ENCODE measurements around the gene OR2H1. TPM values are rescaled to one million over a fixed set of nuclear protein-coding genes. Genes with fewer than 3 reads are reported as not detected.
"Not testable (repeated sequence)": the region's sequence is repeated elsewhere in the genome, so short reads cannot be mapped to it uniquely, and the experiment has no call there.

The OR2H1 gene
- total RNA-seq, 6 donors from 2014 or later, result not detected

DNA sequence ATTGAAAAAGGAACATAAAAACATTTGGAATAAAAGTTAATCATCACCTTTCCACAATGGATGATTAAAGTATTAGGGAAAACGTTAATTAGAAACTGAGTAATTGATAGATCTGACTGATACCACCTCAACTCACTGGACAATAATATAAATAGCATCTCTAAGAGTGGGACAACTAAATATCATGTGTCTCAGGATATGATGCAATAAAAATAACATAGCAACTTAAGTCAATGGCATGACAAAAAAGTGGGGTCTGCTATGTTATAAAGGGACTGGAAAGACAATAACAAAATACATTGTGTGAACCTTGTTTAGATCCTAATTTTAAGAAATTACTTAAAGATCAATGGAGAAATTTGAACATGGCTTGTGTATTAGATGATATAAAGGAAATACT is 31.9 kb upstream of the OR2H1 start:
- H3K27ac ChIP-seq, result no peak overlapping the region
- ATAC-seq (ENCODE audit: low FRiP score in 2 of 2), result no peak
- no peak overlapping the region for H3K4me3 ChIP-seq
- TF ChIP-seq, protein P1, sequence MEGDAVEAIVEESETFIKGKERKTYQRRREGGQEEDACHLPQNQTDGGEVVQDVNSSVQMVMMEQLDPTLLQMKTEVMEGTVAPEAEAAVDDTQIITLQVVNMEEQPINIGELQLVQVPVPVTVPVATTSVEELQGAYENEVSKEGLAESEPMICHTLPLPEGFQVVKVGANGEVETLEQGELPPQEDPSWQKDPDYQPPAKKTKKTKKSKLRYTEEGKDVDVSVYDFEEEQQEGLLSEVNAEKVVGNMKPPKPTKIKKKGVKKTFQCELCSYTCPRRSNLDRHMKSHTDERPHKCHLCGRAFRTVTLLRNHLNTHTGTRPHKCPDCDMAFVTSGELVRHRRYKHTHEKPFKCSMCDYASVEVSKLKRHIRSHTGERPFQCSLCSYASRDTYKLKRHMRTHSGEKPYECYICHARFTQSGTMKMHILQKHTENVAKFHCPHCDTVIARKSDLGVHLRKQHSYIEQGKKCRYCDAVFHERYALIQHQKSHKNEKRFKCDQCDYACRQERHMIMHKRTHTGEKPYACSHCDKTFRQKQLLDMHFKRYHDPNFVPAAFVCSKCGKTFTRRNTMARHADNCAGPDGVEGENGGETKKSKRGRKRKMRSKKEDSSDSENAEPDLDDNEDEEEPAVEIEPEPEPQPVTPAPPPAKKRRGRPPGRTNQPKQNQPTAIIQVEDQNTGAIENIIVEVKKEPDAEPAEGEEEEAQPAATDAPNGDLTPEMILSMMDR (IDR thresholded peaks at IDR 0.05), result no peak
- TF ChIP-seq EP300 (IDR thresholded peaks at IDR 0.05), result no peak
- TF ChIP-seq POLR2AphosphoS5 (IDR thresholded peaks at IDR 0.05), result no peak
- no peak for TF ChIP-seq POLR2A (IDR thresholded peaks at IDR 0.05)
- H3K4me1 ChIP-seq, result no peaks in the 10 kb centered on the region
- no peak for DNase-seq
- H3K9me3 ChIP-seq, result peaks cover 0 to 3% (median 0%) of the 10 kb centered on the region in 4 donors
- H3K27me3 ChIP-seq, result no peaks in the 10 kb centered on the region
- 36 to 58% methylated on average over 1 of the region's 1 CpG for WGBS, 2 donors
- H3K36me3 ChIP-seq, result no peaks in the 10 kb centered on the region

DNA sequence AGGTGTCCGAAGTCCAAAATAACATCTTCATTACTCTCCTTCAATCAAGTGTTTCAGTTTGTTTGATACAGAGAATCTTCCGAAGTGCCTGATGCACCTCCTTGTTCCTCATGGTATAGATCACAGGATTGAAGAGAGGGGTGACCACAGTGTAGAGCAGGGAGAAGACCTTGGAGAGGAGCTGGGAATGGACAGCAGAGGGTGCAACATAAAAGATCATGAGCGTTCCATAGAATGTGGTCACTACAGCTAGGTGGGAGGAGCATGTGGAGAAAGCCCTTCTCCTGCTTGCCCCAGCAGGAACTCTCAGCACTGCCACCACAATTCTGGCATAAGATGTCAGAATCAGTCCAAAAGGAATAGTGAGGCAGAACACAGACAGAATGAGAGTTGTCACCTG is 30.3 kb upstream of the OR2H1 start:
- Histone ChIP-seq H3K9me3 (no peaks in the 10 kb centered on the region), H3K4me3 (no peak overlapping the region), H3K36me3 (no peaks in the 10 kb centered on the region), H3K4me1 (no peaks in the 10 kb centered on the region), H3K27ac (no peak overlapping the region), H3K27me3 (no peaks in the 10 kb centered on the region)
- TF ChIP-seq POLR2A (IDR thresholded peaks at IDR 0.05) (no peak), POLR2AphosphoS5 (IDR thresholded peaks at IDR 0.05) (no peak), EP300 (IDR thresholded peaks at IDR 0.05) (no peak)
- TF ChIP-seq, protein P1 (IDR thresholded peaks at IDR 0.05), result no peak
- 92 to 96% methylated on average over 3 of the region's 3 CpGs for WGBS, 2 donors
- no peak for ATAC-seq (ENCODE audit: low FRiP score in 2 of 2)
- DNase-seq, result no peak

DNA sequence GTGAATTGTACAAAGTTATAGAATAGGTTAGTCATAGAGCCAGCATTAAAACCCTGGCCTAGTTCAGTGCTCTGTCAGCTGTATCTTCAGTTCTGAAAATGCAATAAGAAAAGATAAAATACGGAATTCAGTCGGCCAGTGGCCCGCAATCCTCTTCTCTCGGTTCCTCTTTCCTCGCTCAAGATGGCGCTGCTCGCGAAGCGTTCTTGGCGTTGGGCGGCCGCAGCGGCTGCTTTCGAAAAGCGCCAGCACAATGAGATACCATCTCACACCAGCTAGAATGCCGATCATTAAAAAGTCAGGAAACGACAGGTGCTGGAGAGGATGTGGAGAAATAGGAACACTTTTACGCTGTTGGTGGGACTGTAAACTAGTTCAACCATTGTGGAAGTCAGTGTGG is 20.2 kb upstream of the OR2H1 start:
- H3K36me3 ChIP-seq; H3K4me3 ChIP-seq; H3K27ac ChIP-seq; H3K27me3 ChIP-seq; H3K4me1 ChIP-seq; H3K9me3 ChIP-seq; ATAC-seq (ENCODE audit: low FRiP score in 2 of 2): not testable (repeated sequence)
- DNase-seq, result peak in 1 of 2 donors; percentile 60
- 60 to 69% methylated on average over 18 of the region's 18 CpGs for WGBS, 2 donors

DNA sequence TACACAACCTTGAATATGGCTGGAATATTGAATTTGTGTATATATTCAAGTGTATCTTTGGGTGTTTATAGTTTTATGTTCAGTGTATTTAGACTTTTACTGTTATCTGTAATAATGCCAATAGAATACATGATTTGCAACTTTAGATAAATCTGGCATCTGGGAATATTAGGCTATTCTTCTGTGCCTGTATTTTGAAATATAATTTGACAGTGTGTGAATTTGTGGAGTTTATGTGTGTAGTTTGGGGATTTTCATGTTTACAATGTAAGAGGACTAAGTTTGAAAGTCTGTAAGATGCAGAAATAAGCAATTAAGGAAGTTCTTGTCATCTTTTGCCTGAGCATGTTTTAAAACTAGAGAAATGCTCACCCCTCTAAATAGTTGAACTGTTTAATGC is 17.9 kb upstream of the OR2H1 start, which contains the start of gene OR10C1:
TSS of gene OR10C1 (plus strand) at position 301 of the 400 bp plus-strand sequence. CDS start 710 bp downstream, outside the sequence.
- no peaks in the 10 kb centered on the region for H3K4me1 ChIP-seq
- H3K4me3 ChIP-seq, result no peak within 1 kb of the TSS
- H3K27me3 ChIP-seq, result no peaks in the 10 kb centered on the region
- H3K9me3 ChIP-seq, result no peaks in the 10 kb centered on the region
- no peak within 1 kb of the TSS for H3K27ac ChIP-seq
- no peak for ATAC-seq (ENCODE audit: low FRiP score in 2 of 2)
- DNase-seq, result no peak
- H3K36me3 ChIP-seq, result no peaks in the 10 kb centered on the region
- TF ChIP-seq POLR2AphosphoS5 (IDR thresholded peaks at IDR 0.05) (no peak), EP300 (IDR thresholded peaks at IDR 0.05) (no peak), POLR2A (IDR thresholded peaks at IDR 0.05) (no peak)
- TF ChIP-seq, protein P1 (IDR thresholded peaks at IDR 0.05), result no peak

DNA sequence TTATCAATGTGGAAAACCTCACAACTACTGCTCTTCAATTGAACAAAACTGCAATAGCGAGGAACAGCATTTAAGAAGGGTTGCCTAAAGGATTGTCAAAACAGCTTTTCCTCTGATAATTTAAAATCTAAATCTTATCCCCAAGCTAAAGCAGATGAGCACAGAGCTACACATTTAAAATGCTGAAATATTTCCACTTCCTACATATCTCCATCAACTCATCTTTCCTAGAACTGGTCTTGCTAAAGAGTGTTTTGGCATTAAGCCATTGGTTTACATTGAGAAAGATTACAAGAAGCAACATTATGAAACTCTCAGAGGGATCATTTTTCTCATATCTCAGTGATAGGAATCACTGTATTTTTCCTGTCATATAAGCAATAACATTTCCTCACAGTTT is 14.2 kb upstream of the OR2H1 start:
- H3K27ac ChIP-seq, result no peak overlapping the region
- ATAC-seq (ENCODE audit: low FRiP score in 2 of 2), result no peak
- TF ChIP-seq EP300 (IDR thresholded peaks at IDR 0.05), result no peak
- TF ChIP-seq, protein P1 (IDR thresholded peaks at IDR 0.05), result no peak
- no peak for TF ChIP-seq POLR2AphosphoS5 (IDR thresholded peaks at IDR 0.05)
- TF ChIP-seq POLR2A (IDR thresholded peaks at IDR 0.05), result no peak
- no peaks in the 10 kb centered on the region for H3K9me3 ChIP-seq
- whole genome bisulfite sequencing, 2 donors, result 72 to 74% methylated on average over 1 of the region's 1 CpG
- H3K27me3 ChIP-seq, result no peaks in the 10 kb centered on the region
- H3K4me3 ChIP-seq, result no peak overlapping the region
- H3K4me1 ChIP-seq, result no peaks in the 10 kb centered on the region
- DNase-seq, result no peak
- no peaks in the 10 kb centered on the region for H3K36me3 ChIP-seq

DNA sequence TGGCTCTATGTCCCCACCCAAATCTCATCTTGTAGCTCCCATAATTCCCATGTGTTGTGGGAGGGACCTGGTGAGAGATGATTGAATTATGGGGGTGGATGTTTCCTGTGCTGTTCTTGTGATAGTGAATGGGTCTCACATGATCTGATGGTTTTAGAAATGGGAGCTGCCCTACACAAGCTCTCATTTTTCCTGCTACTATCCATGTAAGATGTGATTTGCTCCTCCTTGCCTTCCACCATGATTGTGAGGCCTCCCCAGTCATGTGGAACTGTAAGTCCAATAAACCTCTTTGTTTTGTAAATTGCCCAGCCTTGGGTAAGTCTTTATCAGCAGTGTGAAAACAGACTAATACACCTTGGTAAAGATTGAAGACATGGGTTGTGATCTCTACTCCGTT is 12.9 kb upstream of the OR2H1 start:
- DNase-seq; H3K4me3 ChIP-seq; H3K36me3 ChIP-seq; H3K9me3 ChIP-seq; H3K4me1 ChIP-seq; H3K27ac ChIP-seq; H3K27me3 ChIP-seq; ATAC-seq (ENCODE audit: low FRiP score in 2 of 2): not testable (repeated sequence)
- 82 to 91% methylated on average over 1 of the region's 1 CpG for WGBS, 2 donors
